ENCODE measurements around the gene CAD.

- TF ChIP-seq, protein P1, sequence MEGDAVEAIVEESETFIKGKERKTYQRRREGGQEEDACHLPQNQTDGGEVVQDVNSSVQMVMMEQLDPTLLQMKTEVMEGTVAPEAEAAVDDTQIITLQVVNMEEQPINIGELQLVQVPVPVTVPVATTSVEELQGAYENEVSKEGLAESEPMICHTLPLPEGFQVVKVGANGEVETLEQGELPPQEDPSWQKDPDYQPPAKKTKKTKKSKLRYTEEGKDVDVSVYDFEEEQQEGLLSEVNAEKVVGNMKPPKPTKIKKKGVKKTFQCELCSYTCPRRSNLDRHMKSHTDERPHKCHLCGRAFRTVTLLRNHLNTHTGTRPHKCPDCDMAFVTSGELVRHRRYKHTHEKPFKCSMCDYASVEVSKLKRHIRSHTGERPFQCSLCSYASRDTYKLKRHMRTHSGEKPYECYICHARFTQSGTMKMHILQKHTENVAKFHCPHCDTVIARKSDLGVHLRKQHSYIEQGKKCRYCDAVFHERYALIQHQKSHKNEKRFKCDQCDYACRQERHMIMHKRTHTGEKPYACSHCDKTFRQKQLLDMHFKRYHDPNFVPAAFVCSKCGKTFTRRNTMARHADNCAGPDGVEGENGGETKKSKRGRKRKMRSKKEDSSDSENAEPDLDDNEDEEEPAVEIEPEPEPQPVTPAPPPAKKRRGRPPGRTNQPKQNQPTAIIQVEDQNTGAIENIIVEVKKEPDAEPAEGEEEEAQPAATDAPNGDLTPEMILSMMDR (IDR thresholded peaks at IDR 0.05) = no peak
- no peak for TF ChIP-seq POLR2A (IDR thresholded peaks at IDR 0.05)
Observed at GRCh38 chr2:27270131-27270530, 53.0 kb downstream of the CAD start.

Measured in lower leg skin (tissue), 3 donors.